Stromal cell of bone marrow (primary cell): ENCODE data around the gene CAPZB.
"Not testable (repeated sequence)": the region's sequence is repeated elsewhere in the genome, so short reads cannot be mapped to it uniquely, and the experiment has no call there.

Experiments used
- DNase-seq: peaks from one replicate; pipeline ENCODE4 v3.0.0-alpha.2; 2012; ENCODE audit warnings: low read depth

The CAPZB gene

DNA sequence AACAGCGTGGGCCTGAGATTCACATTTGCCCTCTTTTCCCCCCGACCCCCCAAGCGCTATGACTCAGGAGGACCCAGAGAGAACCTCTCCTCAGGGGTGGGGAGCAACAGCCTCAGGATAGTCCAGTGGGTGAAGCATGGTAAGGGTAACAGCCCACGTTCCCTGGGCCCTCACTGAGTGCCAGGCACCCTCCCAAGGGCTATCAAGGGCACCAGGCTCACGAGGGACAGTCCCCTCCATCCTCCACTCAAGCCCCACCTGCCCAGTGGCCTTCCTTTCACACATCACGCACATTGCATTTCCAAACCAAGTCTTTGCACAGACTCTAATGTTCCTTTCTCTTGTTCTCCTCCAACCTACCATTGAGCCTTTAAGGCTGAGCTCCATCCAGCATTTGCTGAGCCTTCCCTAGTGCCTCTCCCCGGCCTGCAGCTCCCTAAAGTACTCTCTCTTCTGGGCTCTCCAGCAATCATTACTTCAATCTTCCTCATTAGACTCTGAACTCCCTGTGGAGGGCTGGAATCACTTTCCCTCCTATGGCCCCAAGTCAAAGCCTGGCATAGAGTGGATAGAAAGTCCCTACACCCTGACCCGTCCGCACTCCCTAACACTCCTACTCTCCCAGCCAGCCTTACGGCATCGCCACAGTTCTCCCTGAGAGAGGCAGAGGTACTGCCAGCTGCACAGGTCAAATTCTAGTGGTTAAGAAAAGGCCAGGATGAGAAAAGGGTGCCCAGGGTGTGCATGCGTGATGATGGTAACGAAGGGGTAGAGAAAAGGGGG, 174.4 kb downstream of the CAPZB start:
- DNase-seq: no peak

DNA sequence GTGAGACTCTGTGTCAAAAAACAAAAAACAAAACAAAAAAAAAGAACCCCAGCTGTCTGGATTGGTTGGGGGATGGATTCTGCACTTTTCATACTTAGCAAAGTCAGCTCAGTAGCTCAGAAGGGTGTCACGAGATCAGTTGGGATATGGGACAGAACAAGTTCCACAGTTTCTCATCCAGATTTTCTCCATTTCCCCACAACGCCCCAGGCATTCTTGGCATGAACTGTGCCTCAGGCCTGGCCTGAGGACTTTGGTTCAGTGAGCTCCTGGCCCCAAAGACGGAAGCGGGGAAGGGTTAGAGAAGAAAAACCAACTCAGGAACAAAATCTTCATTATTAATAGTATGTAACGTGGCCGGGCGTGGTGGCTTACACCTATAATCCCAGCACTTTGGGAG, 175.3 kb downstream of the CAPZB start:
- DNase-seq: no peak

DNA sequence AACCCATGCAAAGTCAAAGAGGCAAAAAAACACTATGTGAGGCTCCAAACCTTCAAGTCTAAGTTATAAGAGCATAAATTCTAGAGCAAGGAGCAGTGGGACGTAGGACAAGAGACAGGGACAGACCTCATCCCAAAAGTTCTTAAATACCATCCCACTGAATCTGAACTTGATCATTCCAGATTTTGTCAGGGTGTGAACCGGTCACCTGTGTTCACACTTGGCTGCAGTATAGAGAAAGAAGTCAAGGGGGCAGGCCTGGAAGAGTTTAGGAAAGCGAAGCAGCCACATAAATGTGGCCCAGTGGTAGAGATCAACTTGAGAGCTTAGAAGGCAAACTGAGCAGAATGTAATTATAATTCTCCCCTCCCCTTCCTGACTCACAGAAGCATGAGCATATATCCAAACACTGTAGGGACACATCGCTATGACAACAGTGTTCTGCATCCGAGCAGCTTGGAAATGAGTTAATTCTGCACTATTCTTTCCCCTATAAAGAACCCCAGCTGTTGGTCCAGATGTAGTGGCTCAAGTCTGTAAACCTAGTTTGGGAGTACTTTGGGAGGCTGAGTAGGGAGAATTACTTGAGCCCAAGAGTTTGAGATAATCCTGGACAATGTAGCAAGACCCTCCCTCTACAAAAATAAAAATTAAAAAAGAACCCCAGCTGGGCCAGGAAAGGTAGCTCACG, 176.1 kb downstream of the CAPZB start:
- DNase-seq: peak; percentile 89

DNA sequence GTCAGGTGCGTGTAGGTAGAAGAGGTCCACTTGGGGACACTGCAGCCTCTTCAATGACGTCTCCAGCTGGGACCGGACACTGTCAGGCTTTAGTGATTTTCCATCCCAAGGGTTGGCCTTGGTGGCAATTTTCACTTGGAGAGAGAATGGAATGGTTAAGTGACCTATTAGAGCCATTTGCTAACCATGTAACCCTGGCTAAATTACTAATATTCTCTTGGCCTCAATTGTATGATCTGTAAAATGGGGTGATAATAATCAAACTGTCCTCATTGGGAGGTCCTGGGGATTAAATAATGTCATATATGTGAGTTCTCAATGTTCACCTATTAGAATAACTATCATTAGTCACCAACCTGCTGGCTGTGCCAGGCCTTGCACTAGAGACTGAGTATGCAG, 176.8 kb downstream of the CAPZB start:
- DNase-seq: no peak

DNA sequence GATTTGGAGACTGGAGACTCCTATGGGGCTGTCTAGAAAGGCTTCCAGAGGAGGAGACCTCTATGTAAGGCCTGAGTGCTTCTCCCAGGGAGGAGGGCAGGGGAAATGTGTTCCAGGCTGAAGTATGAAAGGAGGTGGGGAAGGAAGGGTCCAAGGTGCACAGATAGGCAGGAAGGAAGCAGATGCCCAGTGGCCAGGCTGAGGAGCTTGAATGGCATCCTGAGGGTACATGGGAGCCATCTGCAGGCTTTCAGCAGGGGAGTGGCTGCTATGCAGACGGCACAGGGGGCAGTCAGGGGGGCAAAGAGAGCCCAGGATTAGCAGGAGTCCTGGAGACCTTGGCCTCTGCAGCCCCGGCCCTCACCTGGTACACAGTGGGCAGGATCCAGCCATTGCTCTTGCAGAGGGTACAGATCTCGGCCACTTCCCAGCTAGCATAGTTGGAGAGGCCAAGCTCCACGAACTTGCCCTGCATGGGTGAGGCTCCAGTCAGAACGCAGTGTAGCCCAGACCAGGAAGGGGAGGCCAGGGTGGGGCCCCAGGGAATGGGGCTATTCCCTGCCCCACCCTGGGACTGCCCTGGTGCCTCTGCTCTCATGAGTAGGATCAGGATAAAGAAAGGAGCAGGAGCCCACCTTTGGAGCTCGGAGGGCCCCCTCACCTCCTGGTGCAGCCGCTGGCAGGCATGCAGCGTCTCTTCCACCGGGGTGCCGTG, 177.4 kb downstream of the CAPZB start:
- no peak for DNase-seq

DNA sequence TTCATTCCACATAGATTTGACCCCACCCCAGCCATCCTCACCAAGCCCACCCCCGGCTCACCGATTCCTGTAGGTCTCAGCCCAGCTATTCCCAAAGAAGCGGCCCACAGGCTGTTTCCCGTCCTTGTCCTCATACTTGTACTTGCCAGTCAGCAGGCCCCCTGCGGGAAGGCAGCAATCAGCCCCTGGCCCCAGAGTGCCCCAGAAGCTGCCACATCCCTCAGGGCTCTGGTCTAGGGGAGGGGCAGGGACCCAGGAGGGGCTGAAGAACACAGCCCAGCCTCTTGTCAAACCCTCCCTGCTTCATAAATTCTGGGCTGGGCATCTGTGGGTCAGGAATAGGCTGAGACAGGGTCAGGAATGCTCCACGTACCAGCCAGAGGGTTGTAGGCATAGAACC, 178.4 kb downstream of the CAPZB start:
- DNase-seq: no peak

DNA sequence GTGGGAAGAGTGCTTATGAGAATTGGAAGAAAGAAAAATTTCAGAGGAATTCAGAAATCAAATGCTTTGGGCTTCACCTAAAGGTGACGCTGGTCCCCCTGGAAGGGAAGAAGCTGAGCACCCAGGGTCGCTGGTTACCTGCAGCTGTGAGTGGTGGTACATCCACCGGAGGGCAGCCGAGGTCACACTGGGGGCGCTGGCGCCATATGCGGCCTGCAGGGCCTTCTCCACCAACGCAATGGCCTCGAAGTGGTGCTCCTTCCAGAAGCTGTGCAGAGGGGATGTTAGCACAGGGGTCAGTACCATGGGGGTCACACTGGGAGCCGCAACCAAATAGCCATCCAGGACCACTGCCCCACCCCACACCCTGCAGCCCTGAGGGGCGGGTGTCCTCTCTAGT, 179.5 kb downstream of the CAPZB start:
- no peak for DNase-seq

DNA sequence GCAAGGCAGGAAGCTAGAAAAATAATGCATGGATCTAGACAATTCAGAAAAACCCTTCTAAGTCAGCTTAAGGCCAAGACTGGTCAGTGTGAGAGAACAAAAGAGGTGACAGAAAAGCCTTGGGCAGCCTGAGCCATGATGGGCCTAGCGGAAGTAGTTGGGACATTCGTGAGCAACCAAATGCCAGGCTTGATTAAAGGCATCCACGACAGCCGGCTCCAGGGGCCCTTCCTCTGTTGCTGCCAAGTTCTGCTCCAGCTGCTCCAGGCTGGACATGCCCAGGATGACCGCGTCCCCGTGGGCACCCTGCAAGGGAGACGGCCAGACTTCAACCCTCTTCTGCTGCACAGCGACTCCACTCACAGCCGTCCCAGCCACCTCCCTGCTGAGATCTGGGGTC, 181.3 kb downstream of the CAPZB start:
- not testable (repeated sequence) for DNase-seq

DNA sequence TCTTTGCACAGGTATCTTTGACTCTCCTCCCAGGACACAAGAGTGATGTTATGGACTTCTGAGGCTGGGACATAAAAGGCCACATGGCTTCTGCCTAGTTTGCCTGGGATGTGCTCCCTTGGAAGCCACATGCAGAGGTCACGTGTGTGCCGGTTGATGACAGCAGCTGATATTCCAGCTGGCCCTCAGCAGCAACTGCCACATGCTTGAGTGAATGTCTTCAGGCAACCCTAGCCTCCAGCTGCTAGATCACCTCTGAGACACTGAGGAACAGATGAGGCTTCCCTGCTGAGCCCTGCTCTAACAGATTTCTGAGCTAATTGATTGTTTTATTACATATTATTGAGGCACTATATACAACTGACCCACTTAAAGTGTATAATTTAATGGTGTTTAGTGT, 185.1 kb downstream of the CAPZB start:
- DNase-seq: no peak

DNA sequence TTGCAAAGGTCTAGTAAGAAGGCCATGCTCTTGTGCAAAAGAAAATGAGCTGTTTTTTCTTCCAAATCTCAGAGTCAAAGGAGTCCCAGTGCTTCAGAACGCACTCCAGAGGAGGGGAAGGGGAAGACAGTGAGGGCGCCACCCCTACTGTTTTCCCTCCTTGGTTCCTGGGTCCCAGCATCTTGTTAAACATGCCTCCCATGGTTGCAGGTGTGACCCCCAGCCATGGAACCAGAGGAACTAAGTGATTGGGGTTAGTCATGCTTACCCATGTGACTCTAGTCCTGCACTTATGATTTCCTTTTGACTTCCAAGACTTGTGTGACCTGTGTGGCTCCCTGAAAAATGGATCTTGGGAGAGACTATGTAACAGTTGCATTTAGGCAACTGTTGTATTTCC, 190.7 kb downstream of the CAPZB start:
- DNase-seq: no peak

DNA sequence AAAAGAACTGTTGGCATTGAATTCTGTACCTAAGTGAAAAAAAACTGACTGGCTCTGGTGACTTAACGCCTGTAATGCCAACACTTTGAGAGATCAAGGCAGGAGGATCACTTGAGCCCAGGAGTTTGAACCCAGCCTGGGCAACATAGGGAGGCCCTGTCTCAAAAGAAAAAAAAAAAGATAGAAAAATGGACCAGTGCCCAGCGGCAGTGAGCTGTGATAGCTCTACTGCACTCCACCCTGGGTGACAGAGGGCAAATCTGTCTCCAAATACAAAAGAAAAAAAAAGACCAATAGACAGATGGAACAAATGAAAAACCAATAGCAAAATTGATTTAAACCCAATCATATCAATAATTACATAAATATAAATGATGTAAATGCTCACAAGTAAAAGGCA, 196.1 kb downstream of the CAPZB start:
- no peak for DNase-seq
